HEK293T (cell line): ENCODE results near the gene TAS2R41.

Experiments used
- CTCF ChIA-PET: fragments of 350-600 bp; formaldehyde crosslinking; extraction: SDS; loops from one replicate; lab custom pipeline; 2021; ENCODE audit warnings: antibody characterized with exemption, inconsistent platforms; lab: Yijun Ruan, JAX
- POLR2A ChIA-PET: fragments of 350-600 bp; formaldehyde crosslinking; extraction: SDS; loops from one replicate; lab custom pipeline; 2020; ENCODE audit warnings: antibody characterized with exemption, inconsistent platforms; lab: Yijun Ruan, JAX
- DNase-seq: peaks from one replicate; pipeline ENCODE4 v3.0.0; 2012; ENCODE audit warnings: mixed read lengths; ENCODE audit errors: extremely low spot score
- ARNT ChIP-seq: fragments of 450-650 bp; IDR thresholded peaks from 2 replicates; pipeline ENCODE4 v1.6.1; 2017; ENCODE audit warnings: mild to moderate bottlenecking
- BHLHE40 ChIP-seq: fragments of 450-650 bp; IDR thresholded peaks from 2 replicates; pipeline ENCODE4 v1.6.1; 2016; ENCODE audit warnings: mild to moderate bottlenecking, moderate library complexity, borderline replicate concordance
- CTBP1 ChIP-seq: fragments of 450-650 bp; IDR thresholded peaks from 2 replicates; pipeline ENCODE4 v1.6.1; 2016; ENCODE audit warnings: borderline replicate concordance
- ELF4 ChIP-seq: fragments of 450-650 bp; IDR thresholded peaks from 2 replicates; pipeline ENCODE4 v1.6.1; 2017; ENCODE audit warnings: antibody characterized with exemption
- FOXA1 ChIP-seq: fragments of 450-650 bp; IDR thresholded peaks from 2 replicates; pipeline ENCODE4 v1.6.1; 2016; ENCODE audit warnings: mild to moderate bottlenecking
- FOXK2 ChIP-seq: fragments of 450-650 bp; IDR thresholded peaks from 2 replicates; pipeline ENCODE4 v1.6.1; 2016; ENCODE audit warnings: mild to moderate bottlenecking
- FOXM1 ChIP-seq: fragments of 450-650 bp; IDR thresholded peaks from 2 replicates; pipeline ENCODE4 v1.6.1; 2017; ENCODE audit warnings: mild to moderate bottlenecking, borderline replicate concordance
- HDGF ChIP-seq: fragments of 450-650 bp; IDR thresholded peaks from 2 replicates; pipeline ENCODE4 v1.6.1; 2017; ENCODE audit warnings: antibody characterized with exemption, borderline replicate concordance
- L3MBTL2 ChIP-seq: fragments of 450-650 bp; conservative IDR thresholded peaks from 2 replicates; pipeline ENCODE4 v1.6.1; 2016; ENCODE audit warnings: mild to moderate bottlenecking
- LEF1 ChIP-seq: fragments of 450-650 bp; IDR thresholded peaks from 2 replicates; pipeline ENCODE4 v1.6.1; 2017; ENCODE audit warnings: mild to moderate bottlenecking, borderline replicate concordance
- NFRKB ChIP-seq: fragments of 450-650 bp; IDR thresholded peaks from 2 replicates; pipeline ENCODE4 v1.6.1; 2016; ENCODE audit warnings: mild to moderate bottlenecking, moderate library complexity
- SP1 ChIP-seq: fragments of 450-650 bp; IDR thresholded peaks from 2 replicates; pipeline ENCODE4 v1.6.1; 2017
- SUZ12 ChIP-seq: fragments of 450-650 bp; IDR thresholded peaks from 2 replicates; pipeline ENCODE4 v1.6.1; 2016; ENCODE audit warnings: mild to moderate bottlenecking
- TARDBP ChIP-seq: fragments of 450-650 bp; IDR thresholded peaks from 2 replicates; pipeline ENCODE4 v1.6.1; 2016
- ZNF384 ChIP-seq: fragments of 450-650 bp; IDR thresholded peaks from 2 replicates; pipeline ENCODE4 v1.6.1; 2016
- TF ChIP-seq, protein P1 (sequence below): fragments of 450-650 bp; IDR thresholded peaks from 2 replicates; pipeline ENCODE4 v1.6.1; 2016

The TAS2R41 gene

DNA sequence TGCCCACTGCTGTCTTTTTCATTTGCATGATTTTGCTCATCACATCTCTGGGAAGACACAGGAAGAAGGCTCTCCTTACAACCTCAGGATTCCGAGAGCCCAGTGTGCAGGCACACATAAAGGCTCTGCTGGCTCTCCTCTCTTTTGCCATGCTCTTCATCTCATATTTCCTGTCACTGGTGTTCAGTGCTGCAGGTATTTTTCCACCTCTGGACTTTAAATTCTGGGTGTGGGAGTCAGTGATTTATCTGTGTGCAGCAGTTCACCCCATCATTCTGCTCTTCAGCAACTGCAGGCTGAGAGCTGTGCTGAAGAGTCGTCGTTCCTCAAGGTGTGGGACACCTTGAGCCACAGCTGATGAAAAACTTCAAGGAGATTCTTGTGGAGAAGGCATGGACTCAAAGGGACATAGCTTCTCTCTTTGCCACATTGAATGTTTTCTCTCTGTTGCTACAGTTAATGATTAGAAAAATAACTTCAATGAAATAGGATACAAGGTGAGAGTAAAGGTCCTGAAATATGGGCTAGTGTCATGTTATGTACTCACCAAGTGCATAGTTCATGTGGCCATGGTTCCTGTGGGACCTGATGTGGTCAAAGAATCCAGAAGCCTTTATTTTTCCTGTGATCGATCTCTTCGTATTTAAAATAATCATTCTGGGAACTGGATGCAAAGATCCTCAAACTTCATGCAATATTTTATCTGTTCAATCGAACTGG is 33.5 kb upstream of the TAS2R41 start:
- DNase-seq, result no peak
- POLR2A ChIA-PET, result no interaction called here
- CTCF ChIA-PET, result no interaction called here
- no peak for TF ChIP-seq SUZ12
- no peak for TF ChIP-seq L3MBTL2

DNA sequence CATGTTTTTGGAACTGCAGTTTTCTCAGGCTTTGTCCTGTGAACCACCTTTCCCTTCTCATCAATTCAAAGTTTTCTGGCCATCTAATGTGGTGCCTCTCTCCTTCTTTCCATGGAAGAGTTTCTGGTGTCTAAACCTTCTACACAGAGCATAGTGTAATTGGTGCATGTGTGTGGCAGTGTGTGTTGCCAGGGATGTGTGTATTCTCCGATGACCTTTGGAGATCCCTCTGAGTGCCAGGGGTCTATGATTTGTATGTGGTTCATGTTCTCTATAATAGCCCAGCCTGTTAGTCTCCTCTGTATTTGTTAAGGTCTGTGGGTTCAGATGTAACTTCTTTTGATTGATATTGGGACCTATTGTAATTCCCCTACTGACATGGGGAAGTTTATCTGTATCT is 32.9 kb upstream of the TAS2R41 start:
- ChIA-PET CTCF (no interaction called here), POLR2A (no interaction called here)

DNA sequence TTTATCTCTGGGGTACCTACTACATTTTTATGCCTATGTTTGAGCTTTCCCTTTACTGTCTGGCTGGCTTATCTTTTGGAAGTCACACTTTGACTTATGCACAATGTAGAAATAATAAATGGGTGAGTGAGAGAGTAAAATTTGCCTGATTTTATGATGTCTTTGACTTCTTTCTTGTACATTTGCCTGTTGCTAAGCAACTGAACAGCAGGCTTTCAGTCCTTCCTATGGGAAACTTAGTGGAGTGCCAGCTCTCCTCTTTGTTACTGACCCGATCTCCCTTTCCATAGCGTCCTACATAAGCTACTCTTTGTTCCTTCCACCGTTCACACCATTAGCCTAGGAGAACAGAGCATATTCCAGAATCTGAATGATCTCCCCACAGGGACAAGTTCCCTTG is 30.2 kb upstream of the TAS2R41 start:
- ChIA-PET CTCF (no interaction called here), POLR2A (no interaction called here)
- TF ChIP-seq TARDBP, result no peak
- no peak for TF ChIP-seq ELF4
- no peak for TF ChIP-seq LEF1
- no peak for TF ChIP-seq FOXM1
- no peak for TF ChIP-seq L3MBTL2
- no peak for TF ChIP-seq CTBP1
- no peak for TF ChIP-seq FOXA1
- TF ChIP-seq SP1, result no peak
- no peak for TF ChIP-seq NFRKB

More for the DNA sequence above, 32.9 kb upstream of the TAS2R41 start:
- DNase-seq, result no peak
- TF ChIP-seq FOXM1 (no peak), SUZ12 (no peak), HDGF (no peak), ARNT (no peak), TARDBP (no peak), ELF4 (no peak), LEF1 (no peak), FOXA1 (no peak), BHLHE40 (no peak), NFRKB (no peak), ZNF384 (no peak), L3MBTL2 (no peak), FOXK2 (no peak), SP1 (no peak), CTBP1 (no peak)
- TF ChIP-seq, protein P1, sequence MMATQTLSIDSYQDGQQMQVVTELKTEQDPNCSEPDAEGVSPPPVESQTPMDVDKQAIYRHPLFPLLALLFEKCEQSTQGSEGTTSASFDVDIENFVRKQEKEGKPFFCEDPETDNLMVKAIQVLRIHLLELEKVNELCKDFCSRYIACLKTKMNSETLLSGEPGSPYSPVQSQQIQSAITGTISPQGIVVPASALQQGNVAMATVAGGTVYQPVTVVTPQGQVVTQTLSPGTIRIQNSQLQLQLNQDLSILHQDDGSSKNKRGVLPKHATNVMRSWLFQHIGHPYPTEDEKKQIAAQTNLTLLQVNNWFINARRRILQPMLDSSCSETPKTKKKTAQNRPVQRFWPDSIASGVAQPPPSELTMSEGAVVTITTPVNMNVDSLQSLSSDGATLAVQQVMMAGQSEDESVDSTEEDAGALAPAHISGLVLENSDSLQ, result no peak

DNA sequence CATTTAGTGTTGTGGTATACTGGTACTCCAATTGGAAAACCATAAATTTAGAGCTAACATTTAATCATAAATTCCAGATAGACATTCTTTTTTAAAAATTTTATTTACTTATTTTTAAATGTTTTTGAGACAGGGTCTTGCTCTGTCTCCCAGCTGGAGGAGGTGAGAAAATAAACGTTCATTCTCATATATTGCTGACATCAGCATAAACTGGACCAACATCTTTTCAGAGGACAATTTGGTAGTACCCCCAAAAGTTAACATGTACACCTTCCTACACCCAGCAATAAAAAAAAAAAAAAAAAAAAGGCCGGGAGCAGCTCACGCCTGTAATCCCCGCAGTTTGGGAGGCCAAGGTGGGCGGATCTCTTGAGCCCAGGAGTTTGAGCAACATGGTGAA is 29.2 kb upstream of the TAS2R41 start:
- ChIA-PET CTCF (no interaction called here), POLR2A (no interaction called here)
- TF ChIP-seq FOXM1 (no peak), FOXA1 (no peak), SP1 (no peak), NFRKB (no peak), SUZ12 (no peak), TARDBP (no peak), ELF4 (no peak), FOXK2 (no peak), CTBP1 (no peak)
- TF ChIP-seq, protein P1, result no peak
- DNase-seq, result no peak

More for the DNA sequence above, 30.2 kb upstream of the TAS2R41 start:
- no peak for DNase-seq

DNA sequence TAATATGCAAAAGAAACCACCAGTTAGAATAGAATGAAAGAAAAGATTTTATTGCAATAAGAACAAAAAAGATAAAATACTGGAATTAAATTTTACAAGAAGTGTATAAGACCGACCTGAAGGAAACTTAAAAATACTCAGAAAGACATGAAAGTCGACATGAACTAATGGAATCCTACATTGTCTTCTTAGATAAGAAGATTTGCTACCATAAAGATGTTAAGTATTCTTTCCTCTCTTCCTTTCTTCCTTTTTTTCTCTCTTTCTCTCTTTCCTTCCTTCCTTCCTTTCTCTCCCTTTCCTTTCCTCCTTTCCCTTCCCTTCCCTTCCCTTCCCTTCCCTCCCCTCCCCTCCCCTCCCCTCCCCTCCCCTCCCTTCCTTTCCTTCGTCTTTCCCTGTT is 27.9 kb upstream of the TAS2R41 start:
- TF ChIP-seq FOXK2 (no peak), LEF1 (no peak), SUZ12 (no peak), HDGF (no peak), L3MBTL2 (no peak), FOXA1 (no peak), BHLHE40 (no peak), ARNT (no peak)
- TF ChIP-seq, protein P1, result no peak

DNA sequence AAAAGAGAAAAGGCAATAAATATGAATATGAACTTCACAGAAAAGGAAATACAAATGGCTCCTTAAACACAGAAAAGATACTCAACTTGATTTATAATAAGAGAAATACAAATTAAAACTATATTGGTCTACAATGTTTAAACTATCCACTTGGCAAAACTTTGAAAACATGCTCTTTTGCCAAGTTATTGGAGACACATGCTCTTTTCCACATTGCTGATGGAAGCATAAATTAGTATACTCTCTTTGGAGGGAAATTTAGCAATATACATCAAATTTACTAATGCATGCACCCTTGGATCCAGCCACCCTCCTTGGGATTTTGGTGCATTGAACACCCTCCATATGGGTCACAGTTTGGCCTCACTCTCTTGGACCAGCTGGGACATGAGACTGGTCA is 26.6 kb upstream of the TAS2R41 start:
- ChIA-PET POLR2A (no interaction called here), CTCF (no interaction called here)
- no peak for DNase-seq
- TF ChIP-seq SUZ12 (no peak), FOXM1 (no peak), HDGF (no peak), L3MBTL2 (no peak), FOXK2 (no peak), NFRKB (no peak), ZNF384 (no peak), ELF4 (no peak), BHLHE40 (no peak), TARDBP (no peak), ARNT (no peak), FOXA1 (no peak), SP1 (no peak), CTBP1 (no peak), LEF1 (no peak)
- TF ChIP-seq, protein P1, result no peak

More for the DNA sequence above, 27.9 kb upstream of the TAS2R41 start:
- POLR2A ChIA-PET, result no interaction called here
- no peak for DNase-seq
- CTCF ChIA-PET, result no interaction called here
